ENCODE measurements around the gene KNTC1.
"Not testable (repeated sequence)": the region's sequence is repeated elsewhere in the genome, so short reads cannot be mapped to it uniquely, and the experiment has no call there.

KNTC1 gene

GRCh38 chr12:122558745-122559641, 31.9 kb downstream of the KNTC1 start:
- DNase-seq = no peak

- no peak for DNase-seq
Measured at GRCh38 chr12:122560138-122560537, 33.1 kb downstream of the KNTC1 start.

GRCh38 chr12:122563361-122563760, 36.3 kb downstream of the KNTC1 start:
- DNase-seq = no peak

- DNase-seq = not testable (repeated sequence)
Measured at GRCh38 chr12:122566816-122567215, 39.8 kb downstream of the KNTC1 start.

GRCh38 chr12:122569288-122569687, 42.2 kb downstream of the KNTC1 start:
- no peak for DNase-seq

- DNase-seq = not testable (repeated sequence)
Measured at GRCh38 chr12:122570006-122570405, 43.0 kb downstream of the KNTC1 start.

- DNase-seq = no peak
Measured at GRCh38 chr12:122571821-122572220, 44.8 kb downstream of the KNTC1 start.

GRCh38 chr12:122583294-122583693, 56.2 kb downstream of the KNTC1 start:
- DNase-seq = not testable (repeated sequence)

GRCh38 chr12:122584177-122584863, 57.3 kb downstream of the KNTC1 start:
- DNase-seq = no peak

GRCh38 chr12:122590990-122591389, 63.9 kb downstream of the KNTC1 start:
- DNase-seq = no peak

GRCh38 chr12:122591966-122592365, 64.9 kb downstream of the KNTC1 start:
- not testable (repeated sequence) for DNase-seq

GRCh38 chr12:122592543-122592942, 65.5 kb downstream of the KNTC1 start:
- DNase-seq = not testable (repeated sequence)

GRCh38 chr12:122593910-122594309, 66.9 kb downstream of the KNTC1 start:
- no peak for DNase-seq

GRCh38 chr12:122596838-122597237, 69.8 kb downstream of the KNTC1 start:
- DNase-seq = no peak

- DNase-seq = no peak
Measured at GRCh38 chr12:122602456-122602855, 75.4 kb downstream of the KNTC1 start.

- no peak for DNase-seq
Measured at GRCh38 chr12:122604993-122605392, 77.9 kb downstream of the KNTC1 start.

- no peak for DNase-seq
Measured at GRCh38 chr12:122609732-122610131, 82.7 kb downstream of the KNTC1 start.

GRCh38 chr12:122610207-122610606, 83.2 kb downstream of the KNTC1 start:
- no peak for DNase-seq

GRCh38 chr12:122610911-122611310, 83.9 kb downstream of the KNTC1 start:
- no peak for DNase-seq

GRCh38 chr12:122614839-122615238, 87.8 kb downstream of the KNTC1 start:
- no peak for DNase-seq

GRCh38 chr12:122615780-122616179, 88.7 kb downstream of the KNTC1 start:
- no peak for DNase-seq

- DNase-seq = peak in 15 of 58 donors; percentile 1 to 51 (median 8)
Measured at GRCh38 chr12:122635471-122635870, 108.4 kb downstream of the KNTC1 start.

Measured in anterior cingulate cortex (tissue), 58 donors.